NCI-H2196 treated with DMSO at 0.1 percent for 48 hours (cell line): Measurements from ENCODE around the gene CXCL5.
"Not testable (repeated sequence)": the region's sequence is repeated elsewhere in the genome, so short reads cannot be mapped to it uniquely, and the experiment has no call there.

Experiments
- DNase-seq: peaks from one replicate; lab custom pipeline; 2025; ENCODE audit not compliant: unreplicated experiment; lab: John Stamatoyannopoulos, UW

CXCL5 gene

GRCh38 chr4:73974352-73974751 lies 24.1 kb downstream of the CXCL5 start:
- no peak for DNase-seq

- DNase-seq, result no peak
These were observed 27.5 kb downstream of the CXCL5 start for GRCh38 chr4:73970945-73971344.

- DNase-seq, result no peak
These were observed 28.5 kb downstream of the CXCL5 start for GRCh38 chr4:73970011-73970410.

- DNase-seq, result no peak
These were observed 30.6 kb downstream of the CXCL5 start for GRCh38 chr4:73967866-73968265.

- DNase-seq, result no peak
These were observed 33.4 kb downstream of the CXCL5 start for GRCh38 chr4:73964862-73965611.

- DNase-seq, result no peak
These were observed 35.8 kb downstream of the CXCL5 start for GRCh38 chr4:73962724-73963123.

GRCh38 chr4:73959041-73959440 lies 39.4 kb downstream of the CXCL5 start:
- DNase-seq, result not testable (repeated sequence)

GRCh38 chr4:73952352-73952751 lies 46.1 kb downstream of the CXCL5 start:
- no peak for DNase-seq

- DNase-seq, result not testable (repeated sequence)
These were observed 48.0 kb downstream of the CXCL5 start for GRCh38 chr4:73950376-73950920.

- no peak for DNase-seq
These were observed 49.3 kb downstream of the CXCL5 start for GRCh38 chr4:73948990-73949706.

GRCh38 chr4:73948291-73948690 lies 50.2 kb downstream of the CXCL5 start:
- DNase-seq, result no peak

- DNase-seq, result no peak
These were observed 51.1 kb downstream of the CXCL5 start for GRCh38 chr4:73947239-73947985.

- DNase-seq, result no peak
These were observed 52.6 kb downstream of the CXCL5 start for GRCh38 chr4:73945674-73946449.
